ENCODE data around the gene WNT11.
A peak's percentile ranks its signal among the peaks of the same experiment; 100 is the strongest.

WNT11 gene

DNA sequence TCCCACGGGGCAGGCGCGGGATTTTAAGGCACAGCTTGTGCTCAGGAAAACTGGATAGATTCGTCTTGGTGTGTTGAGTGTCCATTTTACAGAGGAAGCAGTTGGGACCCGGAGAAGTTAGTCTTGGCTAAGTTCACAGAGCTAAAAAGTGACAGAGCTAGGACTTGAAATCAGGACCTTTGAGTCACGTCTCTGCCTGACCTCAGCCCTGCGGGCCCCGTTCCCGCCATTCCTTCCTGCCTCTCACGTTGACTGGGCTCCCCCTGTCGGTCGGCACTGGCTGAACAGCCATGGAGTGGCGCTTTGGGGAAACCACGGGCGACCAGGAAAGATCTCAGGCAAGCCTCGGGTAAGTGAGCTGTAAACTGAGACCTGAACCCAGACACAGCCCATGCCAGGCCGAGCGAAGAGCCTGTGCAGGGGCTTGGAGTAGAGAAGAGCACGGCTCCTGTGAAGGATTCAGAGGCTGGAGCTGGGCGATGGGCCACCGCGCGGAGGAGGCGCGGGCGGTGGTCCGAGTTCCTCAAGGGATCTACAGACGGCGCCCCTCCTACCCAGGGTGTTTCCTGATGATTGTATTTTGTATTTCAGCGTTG is 54.1 kb downstream of the WNT11 start:
- peak; percentile 64 for DNase-seq

DNA sequence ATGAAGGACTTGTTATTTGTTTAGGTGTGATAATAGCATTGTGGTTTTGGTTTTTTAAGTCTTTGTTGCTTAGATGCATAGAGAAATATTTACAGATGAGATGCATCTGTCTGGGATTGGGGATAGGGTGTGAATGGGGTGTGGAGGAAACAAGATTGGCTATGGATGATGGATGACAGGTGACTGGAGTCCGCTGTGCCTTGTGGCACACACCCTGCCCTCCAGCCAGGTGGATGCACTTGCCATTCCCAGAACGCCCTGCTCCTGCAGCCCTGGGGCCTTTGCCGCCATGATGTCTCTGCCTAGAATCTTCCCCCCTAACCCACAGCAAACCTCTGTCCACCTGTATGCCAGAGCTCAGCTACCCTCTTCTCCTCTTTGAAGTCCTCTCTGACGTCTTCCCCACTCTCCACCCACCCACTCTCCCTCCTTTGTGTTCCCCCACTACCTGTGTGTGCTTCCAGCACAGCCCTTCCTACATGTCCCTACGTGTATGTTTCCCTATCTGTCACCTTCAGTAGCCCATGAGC is 54.7 kb downstream of the WNT11 start:
- peak; percentile 97 for DNase-seq

DNA sequence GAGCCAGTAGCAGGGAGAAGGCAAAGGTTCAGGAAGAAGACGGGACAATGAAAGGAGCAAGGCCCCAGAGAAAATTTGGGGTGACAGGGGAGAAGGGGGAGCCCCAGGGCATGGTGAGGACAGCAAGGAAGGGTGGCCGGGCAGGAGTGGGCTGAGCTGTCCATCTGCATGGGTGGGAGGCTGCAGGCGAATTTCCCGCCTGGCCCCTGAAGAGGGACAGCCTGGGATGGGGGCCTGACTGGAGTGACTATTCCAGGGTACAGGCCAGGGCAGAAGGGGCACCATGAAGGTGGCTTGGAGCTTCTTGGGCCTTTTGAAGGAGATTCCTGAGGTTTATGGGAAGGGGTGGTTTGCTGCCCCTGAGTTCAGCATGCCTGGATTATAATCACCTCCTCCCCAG is 56.2 kb downstream of the WNT11 start:
- no peak for DNase-seq

DNA sequence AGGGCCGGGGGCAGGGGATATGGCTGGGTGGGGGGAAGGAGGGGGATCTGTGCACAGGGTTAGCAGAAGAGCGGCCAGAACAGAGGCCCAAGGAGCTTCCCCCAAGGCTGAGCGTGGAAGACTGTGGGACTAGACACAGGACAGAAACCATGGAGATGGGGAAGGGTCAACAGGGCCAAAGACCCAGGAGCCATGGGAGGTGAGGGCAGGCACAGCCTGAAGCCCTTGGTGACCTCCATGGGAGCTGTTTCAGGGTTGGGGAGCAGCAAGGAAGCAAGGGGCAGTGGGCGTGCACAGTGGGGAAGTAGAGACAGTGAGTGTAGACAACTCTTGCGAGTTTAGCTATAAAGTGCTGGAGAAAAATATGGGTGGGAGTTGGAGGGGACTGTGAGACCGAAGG is 56.6 kb downstream of the WNT11 start:
- DNase-seq, result no peak

DNA sequence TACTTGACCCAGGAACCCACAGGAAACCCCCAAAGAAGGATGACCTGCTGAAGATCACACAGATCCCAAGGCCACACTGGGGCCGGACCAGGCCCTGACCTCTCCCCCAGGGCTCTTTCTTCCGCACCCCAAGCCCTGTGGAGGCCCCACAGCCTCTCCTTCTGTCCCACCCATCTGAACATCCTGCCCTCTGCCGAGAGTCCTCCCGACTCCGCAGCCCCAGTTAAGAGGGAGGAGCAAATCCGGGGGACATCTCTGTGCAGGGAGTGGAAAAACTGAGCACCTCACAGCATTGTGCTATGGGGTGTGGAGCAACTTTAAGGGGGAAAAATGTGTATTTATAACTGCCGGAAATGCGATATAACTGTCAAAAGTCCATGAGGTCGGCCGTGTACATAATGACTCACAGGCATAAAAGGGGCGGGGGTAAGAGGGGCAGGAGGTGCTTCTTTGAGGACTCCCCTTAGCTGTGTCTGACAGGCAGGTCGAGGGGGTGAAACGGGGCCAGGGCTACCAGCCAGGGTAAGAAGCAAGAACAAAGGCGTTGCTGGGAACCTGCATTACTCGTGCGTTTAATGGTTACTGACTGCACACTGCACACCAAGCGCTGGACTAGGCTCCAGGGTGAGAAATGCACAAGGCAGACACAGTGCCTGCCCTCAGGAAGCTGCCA is 57.2 kb downstream of the WNT11 start:
- DNase-seq, result peak; percentile 65

DNA sequence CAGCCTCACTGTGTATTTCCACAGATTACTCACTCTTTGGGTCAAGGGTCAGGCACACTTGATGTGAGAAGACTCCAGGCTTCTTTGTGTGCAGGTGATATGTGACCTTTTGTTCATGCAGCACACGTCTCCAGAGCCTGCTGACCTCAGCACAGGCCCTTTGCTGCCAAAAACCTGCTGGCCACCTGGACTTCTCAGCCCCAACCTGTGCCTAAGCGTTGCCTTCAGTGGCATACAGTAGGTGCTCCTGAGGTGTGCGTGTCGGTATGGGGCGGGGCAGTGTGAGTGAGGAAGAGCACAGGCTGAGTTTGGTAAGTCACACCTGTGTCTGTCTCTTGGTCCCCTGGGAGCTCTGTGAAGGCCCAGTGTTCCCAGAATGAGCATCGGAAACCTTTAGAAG is 58.1 kb downstream of the WNT11 start:
- DNase-seq, result peak; percentile 52

DNA sequence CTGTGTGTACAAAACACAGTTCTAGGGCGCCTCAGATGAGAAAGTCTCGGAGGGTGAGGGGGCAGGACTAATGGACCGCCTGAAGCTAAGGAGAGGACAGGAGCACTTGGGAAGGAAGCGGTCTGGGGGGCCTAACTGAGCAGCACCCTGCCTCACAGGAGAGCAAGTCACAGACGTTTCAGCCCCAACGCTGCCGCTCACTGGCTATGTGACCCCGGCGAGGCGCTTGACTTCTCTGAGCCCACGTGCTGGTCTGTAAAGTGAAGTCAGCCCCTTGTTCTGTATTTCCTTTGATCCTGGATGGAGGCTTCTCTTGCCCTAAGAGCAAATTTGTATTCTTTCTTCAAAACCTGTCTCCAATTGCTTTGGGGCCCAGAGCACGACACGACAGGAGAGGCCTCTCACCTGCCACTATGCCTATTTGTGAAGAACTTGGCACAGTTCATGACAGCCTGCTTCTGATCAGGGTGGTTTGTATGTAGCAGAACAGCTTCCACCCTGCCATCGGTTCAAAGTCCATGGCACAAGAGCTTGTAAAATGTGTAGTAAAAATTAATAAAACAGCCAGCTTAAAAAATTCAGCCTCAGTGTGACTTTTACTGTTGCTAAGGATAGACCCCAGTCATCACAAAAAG is 59.1 kb downstream of the WNT11 start:
- DNase-seq, result peak; percentile 24

DNA sequence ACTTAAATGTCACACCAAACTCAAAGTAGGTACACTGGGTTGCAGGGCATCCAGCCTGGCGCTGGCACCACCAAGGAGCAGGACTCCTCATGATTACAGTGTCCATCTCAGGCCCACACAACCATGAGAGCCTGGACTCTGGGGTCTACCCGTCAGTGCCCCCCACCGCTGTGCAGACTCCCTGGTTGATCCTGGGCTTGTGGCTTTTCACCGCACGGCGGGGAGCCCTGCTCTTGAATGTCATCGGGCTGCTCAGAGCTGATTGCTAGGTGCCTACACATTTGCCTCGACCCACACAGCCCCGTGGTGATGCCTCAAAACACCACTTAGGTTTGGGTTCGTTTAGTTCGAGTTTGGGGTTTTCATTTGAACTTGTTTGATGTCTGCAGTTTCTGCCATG is 63.0 kb downstream of the WNT11 start:
- DNase-seq, result no peak

DNA sequence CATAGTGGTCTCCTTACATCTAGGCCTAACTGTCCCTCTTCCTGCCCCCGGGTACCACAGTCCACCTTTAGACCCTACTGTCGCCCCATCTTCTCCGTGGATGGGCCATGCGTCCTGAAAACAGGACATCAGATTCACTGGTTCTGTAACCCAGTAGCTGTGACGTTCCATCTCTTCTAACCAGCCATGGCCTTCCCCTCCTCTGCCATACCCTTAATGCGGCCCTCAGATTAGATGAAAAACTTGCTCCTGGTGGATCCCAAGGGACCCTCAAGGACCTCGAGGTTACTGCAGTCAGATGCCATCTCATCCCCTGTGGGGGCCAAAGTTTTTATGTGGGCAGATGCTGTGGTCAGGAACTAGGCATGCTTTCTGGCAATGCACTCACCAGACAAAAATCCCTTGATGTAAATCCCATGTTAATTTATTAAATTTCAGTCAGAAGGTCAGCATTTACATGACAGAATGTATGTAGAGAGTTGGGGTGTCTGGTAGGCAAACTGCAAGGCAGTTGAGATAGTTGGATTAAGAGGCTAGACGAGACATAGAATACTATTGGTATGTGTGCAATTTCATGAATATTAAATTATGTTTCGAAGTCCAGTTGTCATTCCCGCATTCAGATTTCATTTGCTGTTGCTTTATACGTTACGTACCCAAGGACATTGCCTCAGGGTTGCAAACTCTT is 64.3 kb downstream of the WNT11 start:
- DNase-seq, result no peak

DNA sequence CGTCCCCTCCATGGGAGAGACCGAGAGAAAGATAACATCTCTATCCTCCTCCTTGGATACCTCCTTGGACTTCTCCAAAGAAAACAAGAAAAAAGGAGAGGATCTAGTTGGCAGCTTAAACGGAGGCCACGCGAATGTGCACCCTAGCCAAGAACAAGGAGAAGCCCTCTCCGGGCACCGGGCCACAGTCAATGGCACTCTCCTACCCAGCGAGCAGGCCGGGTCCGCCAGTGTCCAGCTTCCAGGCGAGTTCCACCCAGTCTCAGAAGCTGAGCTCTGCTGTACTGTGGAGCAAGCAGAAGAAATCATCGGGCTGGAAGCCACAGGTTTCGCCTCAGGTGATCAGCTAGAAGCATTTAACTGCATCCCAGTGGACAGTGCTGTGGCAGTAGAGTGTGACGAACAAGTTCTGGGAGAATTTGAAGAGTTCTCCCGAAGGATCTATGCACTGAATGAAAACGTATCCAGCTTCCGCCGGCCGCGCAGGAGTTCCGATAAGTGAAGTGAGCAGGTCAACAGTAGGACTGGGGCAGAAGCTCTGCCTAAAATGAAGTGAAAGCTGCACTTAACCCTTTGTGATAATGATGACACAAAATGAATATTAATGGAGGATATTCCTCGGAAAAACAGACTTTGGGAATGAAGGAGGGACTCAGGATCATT is 65.3 kb downstream of the WNT11 start:
- DNase-seq, result no peak

DNA sequence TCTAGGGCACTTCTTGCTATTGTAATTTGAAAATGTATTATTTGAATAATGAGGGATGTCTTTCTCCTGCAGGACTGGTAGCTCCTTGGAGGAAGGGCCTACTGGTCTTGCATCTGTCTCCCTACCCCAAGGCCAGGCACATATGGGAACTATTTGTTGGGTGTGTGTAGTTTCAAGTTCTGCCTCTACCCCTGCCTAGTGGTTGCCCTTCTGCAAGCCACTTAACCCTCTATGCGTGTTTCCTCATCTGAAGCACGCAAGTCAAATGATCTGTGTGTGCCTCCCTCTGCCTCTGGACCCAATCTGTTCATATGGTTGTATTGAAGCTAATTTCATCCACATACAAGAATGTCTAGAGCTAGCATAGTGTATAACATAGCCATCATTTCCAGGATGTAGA is 67.0 kb downstream of the WNT11 start:
- peak; percentile 16 for DNase-seq

All from NCI-H69 (cell line).